Measurements from ENCODE around the gene BHLHA15.
"Not testable (repeated sequence)": the region's sequence is repeated elsewhere in the genome, so short reads cannot be mapped to it uniquely, and the experiment has no call there.

BHLHA15 gene

GRCh38 chr7:98206451-98207330 lies 4.5 kb upstream of the BHLHA15 start:
- no peak for DNase-seq (ENCODE audit: low read depth in 4 of 4, low spot score in 1 of 4)

DNA sequence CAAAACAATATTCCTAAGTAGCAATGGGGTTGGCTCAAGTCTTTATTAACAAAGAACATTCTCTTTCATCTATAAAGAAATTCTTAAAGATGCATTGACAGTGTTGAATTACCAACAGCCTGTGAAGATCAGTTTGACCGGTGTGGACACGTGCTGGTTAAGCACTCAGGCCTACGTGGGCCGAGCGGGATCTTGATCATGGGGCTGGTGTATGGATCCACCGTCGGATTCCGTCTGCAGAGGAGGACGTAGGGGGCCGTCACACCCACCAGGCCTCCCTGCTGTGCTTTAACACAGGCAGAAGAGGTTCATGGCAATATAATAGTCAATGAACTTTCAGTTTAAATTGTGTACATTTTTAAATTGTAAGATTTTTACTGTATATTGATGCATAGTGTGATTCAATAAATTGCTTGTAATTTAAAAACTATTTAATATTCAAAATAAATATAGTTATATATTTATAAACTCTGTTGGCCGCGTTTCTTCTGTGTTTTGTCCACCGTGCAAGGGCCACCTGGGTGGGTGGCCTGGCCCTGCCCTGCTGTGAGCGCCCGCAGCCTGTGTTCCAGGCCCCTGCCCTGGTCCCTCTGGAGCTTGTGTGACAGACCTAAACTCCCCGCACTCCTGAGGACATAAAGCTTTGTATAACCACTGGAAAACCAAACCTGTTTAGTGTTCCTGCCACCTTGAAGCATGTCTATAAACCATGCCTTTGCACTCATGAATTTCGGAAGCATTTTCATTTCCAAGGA lies 1.9 kb upstream of the BHLHA15 start:
- DNase-seq (ENCODE audit: low read depth in 4 of 4, low spot score in 1 of 4), result no peak

DNA sequence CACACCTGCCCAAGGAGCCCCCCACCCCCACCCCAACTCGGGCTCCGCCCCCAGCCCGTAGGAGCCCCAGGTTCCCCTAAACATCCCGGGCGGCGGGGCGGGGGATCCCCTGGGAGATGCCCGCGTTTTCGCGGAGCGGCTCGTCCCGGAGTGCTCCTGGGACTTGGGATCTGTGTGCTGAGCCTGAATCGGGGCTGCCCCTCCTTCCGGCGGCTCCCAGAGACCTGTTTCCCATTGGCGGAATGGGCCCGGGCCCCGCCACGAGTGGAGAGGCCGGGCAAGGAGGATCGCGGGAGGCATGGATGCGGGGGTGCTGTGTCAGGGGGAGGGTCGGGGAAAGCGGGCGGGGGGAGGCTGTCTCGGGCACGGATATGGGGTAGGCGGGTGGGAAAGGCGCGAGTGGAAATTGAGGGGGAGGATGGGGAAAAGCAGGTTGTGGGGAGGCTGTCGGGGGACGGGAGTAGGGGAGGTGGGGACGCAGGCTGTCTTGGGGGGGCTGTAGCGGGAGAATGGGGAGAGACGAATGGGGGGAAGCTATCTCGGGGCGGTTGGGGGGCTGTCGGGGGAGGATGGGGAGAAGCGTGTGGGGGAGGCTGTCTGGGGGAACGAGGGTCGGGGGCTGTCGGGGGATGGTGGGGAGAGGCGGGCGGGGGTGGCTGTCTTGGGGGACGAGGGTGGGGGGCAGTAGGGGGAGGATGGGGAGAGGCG lies 572 bp upstream of the BHLHA15 start:
- no peak for DNase-seq (ENCODE audit: low read depth in 4 of 4, low spot score in 1 of 4)

DNA sequence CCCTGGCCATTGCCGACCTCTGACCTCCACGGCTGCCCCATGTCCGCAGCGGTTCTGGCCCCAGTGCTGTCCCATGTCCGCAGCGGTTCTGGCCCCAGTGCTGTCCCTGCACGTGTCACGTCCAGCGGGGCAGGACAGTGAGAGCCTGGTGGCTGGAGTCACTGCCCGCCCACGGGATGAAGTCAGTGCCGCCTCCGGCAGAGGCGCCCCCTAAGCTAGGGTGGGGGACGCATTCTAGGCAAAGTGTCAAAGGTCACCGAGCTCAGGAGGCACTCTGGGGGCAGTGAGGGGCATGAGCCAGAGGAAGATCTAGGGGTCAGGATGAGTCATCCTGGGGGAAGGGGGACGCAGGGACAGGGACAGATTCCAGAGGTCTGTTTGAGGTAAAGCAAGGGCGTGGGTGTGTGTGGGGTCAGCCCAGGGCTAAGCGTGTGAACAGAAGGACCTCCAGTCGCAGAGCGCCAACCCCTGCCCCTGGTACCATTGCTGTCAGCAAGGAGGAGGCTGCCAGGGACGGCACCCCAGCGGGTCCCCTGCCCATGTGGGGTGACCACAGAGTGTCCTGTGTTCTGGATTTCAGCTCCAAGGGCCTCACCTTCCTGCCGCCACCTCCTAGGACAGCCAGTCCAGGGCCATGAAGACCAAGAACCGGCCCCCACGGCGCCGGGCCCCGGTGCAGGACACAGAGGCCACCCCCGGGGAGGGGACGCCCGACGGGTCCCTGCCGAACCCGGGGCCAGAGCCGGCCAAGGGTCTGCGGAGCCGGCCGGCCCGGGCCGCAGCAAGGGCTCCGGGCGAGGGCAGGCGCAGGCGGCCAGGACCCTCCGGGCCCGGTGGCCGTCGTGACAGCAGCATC lies 665 bp downstream of the BHLHA15 start:
- no peak for DNase-seq (ENCODE audit: low read depth in 4 of 4, low spot score in 1 of 4)

DNA sequence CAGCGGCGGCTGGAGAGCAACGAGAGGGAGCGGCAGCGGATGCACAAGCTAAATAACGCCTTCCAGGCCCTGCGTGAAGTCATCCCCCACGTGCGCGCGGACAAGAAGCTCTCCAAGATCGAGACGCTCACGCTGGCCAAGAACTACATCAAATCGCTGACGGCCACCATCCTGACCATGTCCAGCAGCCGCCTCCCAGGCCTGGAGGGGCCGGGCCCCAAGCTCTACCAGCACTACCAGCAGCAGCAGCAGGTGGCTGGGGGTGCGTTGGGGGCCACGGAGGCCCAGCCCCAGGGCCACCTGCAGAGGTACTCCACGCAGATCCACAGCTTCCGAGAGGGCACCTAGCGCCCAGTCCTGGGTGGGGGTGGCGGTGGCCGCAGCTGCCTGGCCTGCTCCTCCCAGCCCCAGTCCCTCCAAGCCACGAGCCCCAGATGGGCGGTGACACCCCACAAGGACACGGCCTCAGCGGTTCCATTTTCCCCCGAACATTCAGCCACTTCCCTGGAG lies 1.3 kb downstream of the BHLHA15 start:
- DNase-seq (ENCODE audit: low read depth in 4 of 4, low spot score in 1 of 4), result no peak

GRCh38 chr7:98213296-98213887 lies 2.2 kb downstream of the BHLHA15 start:
- no peak for DNase-seq (ENCODE audit: low read depth in 4 of 4, low spot score in 1 of 4)

DNA sequence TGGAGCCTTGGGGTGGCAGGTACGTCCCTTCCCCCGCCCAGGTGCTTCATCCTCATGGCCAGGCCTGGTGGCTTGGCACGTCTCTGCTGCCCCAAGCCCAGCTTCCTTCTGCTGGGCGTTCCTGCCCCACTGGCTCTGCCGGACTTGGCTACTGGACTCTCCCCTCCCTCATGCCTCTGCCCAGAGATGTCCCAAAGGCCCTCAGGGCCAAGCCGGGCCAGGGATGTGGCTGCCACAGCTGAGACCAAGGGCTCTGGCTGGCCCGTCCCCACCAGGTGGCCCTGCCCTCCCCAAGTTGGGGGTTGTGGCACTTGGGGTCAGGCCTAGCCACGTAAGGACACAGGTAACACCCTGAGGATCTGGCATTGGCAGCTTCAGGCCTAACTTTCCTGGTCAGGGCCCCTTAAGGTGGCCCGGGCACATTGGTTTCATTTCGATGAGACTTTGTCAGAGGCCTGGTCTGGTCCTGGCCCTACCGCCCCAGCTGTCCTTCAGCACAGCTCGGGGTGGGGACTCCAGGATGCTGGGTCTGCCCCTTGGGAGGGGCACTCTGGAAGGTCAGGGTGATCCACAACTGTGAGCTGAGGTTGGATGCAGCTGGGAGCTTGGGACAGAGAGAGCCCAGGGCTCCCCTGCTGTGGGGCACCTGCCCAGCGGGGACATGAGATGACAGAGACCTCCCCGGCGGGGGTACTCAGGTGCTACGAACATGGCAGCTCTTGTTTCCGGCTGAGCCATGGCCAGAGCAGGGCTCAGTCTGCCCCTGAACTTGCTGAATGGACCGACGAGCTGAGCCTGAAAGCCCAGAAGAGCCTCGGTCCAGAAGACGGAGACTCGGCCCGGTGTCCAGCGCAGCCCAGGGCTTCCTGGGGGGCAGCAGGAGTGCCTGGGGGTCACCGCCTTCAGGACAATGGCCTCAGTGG lies 2.9 kb downstream of the BHLHA15 start:
- DNase-seq (ENCODE audit: low read depth in 4 of 4, low spot score in 1 of 4), result no peak

DNA sequence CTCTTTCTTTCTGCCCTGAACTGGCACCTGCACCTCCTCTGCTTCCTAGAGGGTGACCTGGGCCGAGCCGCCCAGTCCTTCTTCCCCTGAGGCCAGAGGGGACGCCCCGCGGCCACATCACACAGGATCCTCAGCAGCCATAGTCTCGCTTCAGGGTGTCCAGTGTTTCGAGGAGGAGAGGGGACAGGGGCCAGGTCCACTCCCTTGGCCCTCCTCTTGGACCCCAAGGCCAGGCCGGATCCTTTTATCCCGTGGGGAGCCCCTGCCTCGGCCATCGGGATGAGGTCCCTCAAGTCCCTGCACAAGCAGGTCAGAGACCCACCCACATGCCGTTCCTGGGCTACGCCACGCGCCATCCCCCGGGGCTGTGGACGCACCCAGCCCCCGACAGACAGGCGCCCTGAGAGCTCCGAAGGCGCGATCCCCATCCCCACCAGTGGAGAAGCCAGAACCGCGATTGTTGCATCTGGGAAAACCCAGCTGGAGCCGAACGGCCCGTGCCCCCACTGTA lies 3.6 kb downstream of the BHLHA15 start:
- no peak for DNase-seq (ENCODE audit: low read depth in 4 of 4, low spot score in 1 of 4)

- DNase-seq (ENCODE audit: low read depth in 4 of 4, low spot score in 1 of 4), result no peak
Measured at GRCh38 chr7:98215561-98216495, 4.6 kb downstream of the BHLHA15 start.

DNA sequence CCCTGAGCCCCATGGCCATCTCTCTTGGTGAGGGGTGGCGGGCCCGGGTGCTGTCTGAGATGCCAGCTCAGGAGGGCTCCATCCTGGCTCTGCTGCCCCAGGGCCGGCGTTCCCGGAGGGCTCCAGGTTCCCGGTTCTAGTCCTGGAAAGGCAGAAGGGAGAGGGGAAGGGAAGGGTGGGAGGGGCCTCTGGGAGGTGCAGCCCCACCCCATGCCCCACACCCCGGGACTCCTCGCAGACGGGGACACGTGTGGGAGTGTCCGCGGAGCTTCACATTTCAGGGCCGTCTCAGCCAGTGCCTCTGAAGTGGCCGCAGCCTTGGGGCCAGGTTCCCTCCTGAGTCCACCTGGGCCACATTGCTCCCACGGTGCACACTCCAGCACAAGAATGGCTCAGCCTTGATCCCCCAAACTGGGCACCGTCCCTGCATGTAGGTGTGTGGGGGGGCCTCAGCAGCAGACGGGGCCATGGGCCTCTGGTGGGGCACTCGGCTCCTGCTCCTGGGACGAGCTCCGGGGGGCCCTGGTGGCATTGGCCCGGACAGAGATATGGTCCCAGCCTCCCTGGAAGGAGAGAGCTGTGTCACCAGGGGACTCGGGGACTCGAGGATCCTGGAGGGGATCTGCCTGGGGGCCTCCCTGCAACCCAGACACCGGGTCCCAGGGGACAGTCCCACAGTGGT lies 5.8 kb downstream of the BHLHA15 start:
- no peak for DNase-seq (ENCODE audit: low read depth in 4 of 4, low spot score in 1 of 4)

- no peak for DNase-seq (ENCODE audit: low read depth in 4 of 4, low spot score in 1 of 4)
Measured at GRCh38 chr7:98217623-98218582, 6.7 kb downstream of the BHLHA15 start.

DNA sequence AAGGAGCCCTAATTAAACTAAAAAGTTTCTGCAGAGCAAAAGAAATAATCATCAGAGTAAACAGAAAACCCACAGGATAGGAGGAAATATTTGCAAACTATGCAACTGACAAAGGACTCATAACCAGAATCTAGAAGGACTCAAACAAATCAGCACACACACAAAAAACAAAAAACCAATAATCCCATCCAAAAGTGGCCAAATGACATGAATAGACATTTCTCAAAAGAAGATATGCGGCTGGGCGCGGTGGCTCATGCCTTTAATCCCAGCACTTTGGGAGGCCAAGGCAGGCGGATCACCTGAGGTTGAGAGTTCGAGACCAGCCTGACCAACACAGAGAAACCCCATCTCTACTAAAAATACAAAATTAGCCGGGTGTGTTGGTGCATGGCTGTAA lies 8.1 kb downstream of the BHLHA15 start:
- DNase-seq (ENCODE audit: low read depth in 4 of 4, low spot score in 1 of 4), result not testable (repeated sequence)

DNA sequence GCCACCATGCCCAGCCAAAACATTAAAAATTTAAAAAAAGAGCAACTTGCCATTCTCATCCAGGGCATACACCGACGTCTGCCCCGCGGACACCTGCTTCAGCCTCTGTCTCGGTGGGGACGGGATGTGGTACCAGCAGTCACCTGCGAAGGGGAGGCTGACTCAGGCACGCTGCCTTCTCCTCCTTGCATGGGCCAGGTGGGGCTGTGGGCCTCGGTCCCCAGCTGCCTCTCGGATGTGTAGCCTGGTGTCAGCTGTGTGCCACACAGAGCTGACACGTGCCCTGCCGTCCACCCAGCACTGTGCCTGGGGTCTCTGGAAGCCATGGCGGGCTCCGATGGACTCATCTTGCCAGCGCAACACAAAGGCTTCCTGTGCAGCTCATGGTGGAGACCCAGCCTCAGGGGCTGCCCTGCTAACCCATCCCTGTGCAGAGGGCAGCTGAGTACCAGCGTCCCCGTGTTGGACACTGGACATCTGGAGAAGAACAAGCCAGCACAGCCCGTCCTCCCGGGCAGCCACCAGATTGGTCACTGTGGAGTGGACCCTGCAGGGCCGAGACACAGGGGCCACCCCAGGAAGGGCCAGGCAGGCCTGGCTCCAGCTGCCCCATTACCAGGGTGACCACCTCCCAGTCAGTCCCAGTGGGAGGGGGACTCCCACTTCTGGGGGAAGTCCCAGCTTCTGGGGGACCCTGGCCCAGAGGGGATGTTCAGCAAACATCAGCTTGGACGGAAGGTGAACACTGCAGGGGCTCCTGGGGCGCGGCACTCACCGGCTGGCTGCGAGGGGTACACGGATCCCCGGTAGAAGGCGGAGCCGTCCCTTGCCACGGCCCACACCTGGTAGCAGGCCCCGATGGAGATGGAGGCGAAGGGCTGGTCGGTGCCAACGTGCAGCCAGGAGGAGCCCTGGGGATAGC lies 10.6 kb downstream of the BHLHA15 start:
- DNase-seq (ENCODE audit: low read depth in 4 of 4, low spot score in 1 of 4), result no peak

DNA sequence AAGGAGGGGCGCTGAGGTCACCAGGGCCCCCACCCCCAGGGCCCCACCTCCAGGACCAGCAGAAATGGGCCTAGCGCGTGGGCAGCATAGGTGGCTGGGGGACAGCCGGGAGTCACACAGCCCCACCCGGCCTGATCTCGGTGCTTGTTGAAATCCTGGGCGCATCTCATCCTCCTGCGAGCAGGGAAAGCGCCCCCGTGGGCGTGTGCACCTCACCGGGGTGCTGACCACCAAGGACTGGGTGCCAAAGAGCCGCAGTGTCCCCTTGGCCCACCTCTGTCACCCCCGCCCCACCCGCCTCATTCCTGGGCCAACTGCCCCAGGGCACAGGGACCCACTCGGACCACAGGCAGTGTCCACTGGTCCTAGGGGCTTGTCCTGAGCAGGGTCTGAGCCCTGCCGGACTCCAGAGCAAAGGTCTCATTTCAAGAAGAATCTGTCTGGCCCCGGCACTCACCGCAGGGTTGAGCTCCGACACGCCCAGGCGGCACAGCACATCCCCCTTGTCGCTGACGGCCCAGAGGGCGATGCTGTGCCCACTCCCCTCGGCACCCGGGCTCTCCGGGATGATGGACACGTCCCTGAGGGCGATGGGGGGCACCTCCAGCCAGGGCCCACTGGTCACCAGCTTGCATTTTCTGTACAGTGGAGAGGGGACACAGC lies 11.4 kb downstream of the BHLHA15 start:
- no peak for DNase-seq (ENCODE audit: low read depth in 4 of 4, low spot score in 1 of 4)

Measured in stimulated activated CD4-positive, alpha-beta T cell treated with anti-CD3 and anti-CD28 coated beads, Interleukin-1b, Interleukin-23, amount 100 ng/mL, for 24 hours (primary cell).